H1 (cell line): Measurements from ENCODE around the gene C21orf91. TPM values are rescaled to one million over a fixed set of nuclear protein-coding genes. Genes with fewer than 3 reads are reported as not detected.

Experiments used
- BRCA1 ChIP-seq: IDR thresholded peaks from 2 replicates; pipeline ENCODE4 v1.6.1; 2012; ENCODE audit warnings: low read depth, low read length, improper control_type of control experiment
- KDM4A ChIP-seq: IDR thresholded peaks from one replicate; pipeline ENCODE4 v1.7.1; 2012; ENCODE audit warnings: low read depth, mild to moderate bottlenecking, moderate library complexity, low read length, inconsistent platforms; ENCODE audit not compliant: severe bottlenecking
- NRF1 ChIP-seq: IDR thresholded peaks from 2 replicates; pipeline ENCODE4 v1.6.1; 2011; ENCODE audit warnings: mild to moderate bottlenecking, low read depth, low read length, improper control_type of control experiment
- SP4 ChIP-seq: IDR thresholded peaks from 2 replicates; pipeline ENCODE4 v1.6.1; 2012; ENCODE audit warnings: low read length, inconsistent platforms
- polyA plus RNA-seq, 7 experiments: library from polyadenylated mRNA; depleted of rRNA in 3 of 7; stranded (reverse) in 5 of 7; unstranded in 2 of 7; fragments of >200 nt in 5 of 7; fragments of 200-250 nt in 2 of 7; gene quantifications; 1 replicate in 5 of 7; 2 replicates in 1 of 7; 4 replicates in 1 of 7; pipeline versions ENCODE4 v1.2.1 to v1.2.3, GENCODE V29; 2011 to 2013; ENCODE audit warnings: missing spikeins in 2 of 7, mixed read lengths in 2 of 7
- total RNA-seq: library from RNA; stranded (reverse); fragmentation: NEBNext Ultra II Directional; extraction: Animal tissue kit (Norgen Biotek cat#: 25700); gene quantifications from 2 replicates; pipeline ENCODE4 v1.2.1, GENCODE V29; 2021

Gene C21orf91
- total and polyA plus RNA-seq, 2 of the 8 experiments (the other 6 are each of a cell fraction or from before 2014, with no cell fraction given): 4.9 to 33.6 TPM

GRCh38 chr21:17746920-17747319, 72.2 kb downstream of the C21orf91 start (continued):
- TF ChIP-seq NRF1 (no peak), BRCA1 (no peak), KDM4A (no peak), SP4 (no peak)
- TF ChIP-seq, all 59 proteins: peak for 0
